Activated CD4-positive, CD25-positive, alpha-beta regulatory T cell treated with anti-CD3 and anti-CD28 coated beads, Interleukin-2, amount 50 U/mL, for 16 hours (primary cell): ENCODE results near the gene NTF4.
A peak's percentile ranks its signal among the peaks of the same experiment; 100 is the strongest.

Experiments used
- DNase-seq: peaks from one replicate; pipeline ENCODE4 v3.0.0-alpha.2; 2020; ENCODE audit warnings: low read depth, low spot score

The NTF4 gene

GRCh38 chr19:49064768-49065611 lies at the start of gene NTF4:
NTF4 (minus strand) TSS chr19:49064818; CDS start chr19:49061997, 2,821 bp downstream.
- DNase-seq = no peak

GRCh38 chr19:49113762-49114629 lies 49.4 kb upstream of the NTF4 start, which contains the start of gene LIN7B:
LIN7B (plus strand) TSS chr19:49114370; CDS start chr19:49114405, 35 bp downstream.
- DNase-seq = peak; percentile 46

GRCh38 chr19:49111218-49111998 lies 46.8 kb upstream of the NTF4 start:
- no peak for DNase-seq

- DNase-seq = no peak
Measured at GRCh38 chr19:49110567-49110966, 45.9 kb upstream of the NTF4 start.

- no peak for DNase-seq
Measured at GRCh38 chr19:49109569-49110233, 45.1 kb upstream of the NTF4 start.

- no peak for DNase-seq
Measured at GRCh38 chr19:49109051-49109450, 44.4 kb upstream of the NTF4 start.

- DNase-seq = no peak
Measured at GRCh38 chr19:49107625-49108459, 43.2 kb upstream of the NTF4 start.

GRCh38 chr19:49106648-49107135 lies 42.1 kb upstream of the NTF4 start:
- peak; percentile 47 for DNase-seq

GRCh38 chr19:49104229-49104864 lies 39.7 kb upstream of the NTF4 start:
- DNase-seq = no peak

GRCh38 chr19:49103331-49104085 lies 38.9 kb upstream of the NTF4 start:
- no peak for DNase-seq

GRCh38 chr19:49102303-49102702 lies 37.7 kb upstream of the NTF4 start:
- no peak for DNase-seq

GRCh38 chr19:49101160-49101559 lies 36.5 kb upstream of the NTF4 start:
- DNase-seq = no peak

GRCh38 chr19:49098795-49099194 lies 34.2 kb upstream of the NTF4 start:
- DNase-seq = no peak

GRCh38 chr19:49097453-49098288 lies 33.1 kb upstream of the NTF4 start:
- DNase-seq = peak; percentile 63

GRCh38 chr19:49094505-49095482 lies 30.2 kb upstream of the NTF4 start:
- no peak for DNase-seq

- no peak for DNase-seq
Measured at GRCh38 chr19:49092686-49093085, 28.1 kb upstream of the NTF4 start.
